GM18868 (cell line): ENCODE results near the gene RGS10.
"Not testable (repeated sequence)": the region's sequence is repeated elsewhere in the genome, so short reads cannot be mapped to it uniquely, and the experiment has no call there.

Source experiments
- ATAC-seq: cut with Tn5 transposase; IDR thresholded peaks from one replicate; pipeline ENCODE4 v1.9.1; 2021; ENCODE audit warnings: mild to moderate bottlenecking, moderate library complexity; ENCODE audit not compliant: unreplicated experiment

The RGS10 gene

GRCh38 chr10:119539359-119539825 lies 3.1 kb downstream of the RGS10 start:
- no peak for ATAC-seq

GRCh38 chr10:119538632-119539358 lies 3.7 kb downstream of the RGS10 start:
- ATAC-seq = no peak

- no peak for ATAC-seq
Observed at GRCh38 chr10:119537953-119538630, 4.4 kb downstream of the RGS10 start.

GRCh38 chr10:119536508-119537025 lies 6.0 kb downstream of the RGS10 start:
- no peak for ATAC-seq

GRCh38 chr10:119535837-119536507 lies 6.5 kb downstream of the RGS10 start:
- no peak for ATAC-seq

- no peak for ATAC-seq
Observed at GRCh38 chr10:119535305-119535704, 7.2 kb downstream of the RGS10 start.

- ATAC-seq = no peak
Observed at GRCh38 chr10:119533473-119533872, 9.0 kb downstream of the RGS10 start.

- ATAC-seq = not testable (repeated sequence)
Observed at GRCh38 chr10:119532791-119533190, 9.7 kb downstream of the RGS10 start.

DNA sequence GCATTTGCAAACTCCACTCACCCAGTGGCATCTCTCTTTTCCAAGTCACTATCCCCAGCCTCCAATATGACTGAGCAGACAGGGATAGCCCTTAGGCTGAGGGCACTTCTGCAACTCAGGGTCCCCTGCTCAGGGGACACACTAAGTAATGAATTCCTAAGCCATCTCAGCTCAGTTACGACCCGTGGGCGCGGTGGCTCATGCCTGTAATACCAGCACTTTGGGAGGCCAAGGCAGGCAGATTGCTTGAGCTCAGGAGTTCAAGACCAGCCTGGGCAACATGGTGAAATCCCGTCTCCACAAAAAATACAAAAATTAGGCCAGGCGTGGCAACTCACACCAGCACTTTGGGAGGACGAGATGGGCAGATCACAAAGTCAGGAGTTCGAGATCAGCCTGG lies 10.3 kb downstream of the RGS10 start:
- not testable (repeated sequence) for ATAC-seq

DNA sequence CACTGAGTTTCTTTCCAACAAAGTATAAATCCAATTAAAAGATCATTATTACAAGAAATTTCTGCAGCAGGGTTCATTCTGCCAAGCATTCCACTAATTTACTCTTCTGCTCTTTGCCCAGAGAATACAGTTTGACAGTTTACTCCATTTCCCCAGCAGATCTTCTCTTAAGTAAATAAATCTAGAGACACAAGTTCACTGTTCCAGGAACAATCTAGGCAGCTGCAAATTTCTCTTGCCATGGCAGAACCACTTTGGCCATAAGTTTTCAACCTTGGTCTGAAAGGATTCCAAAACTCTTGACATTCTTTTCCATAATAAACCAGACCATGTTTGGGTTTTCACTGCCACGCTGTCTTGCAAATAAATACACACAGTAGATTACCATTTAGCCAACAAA lies 11.5 kb downstream of the RGS10 start:
- no peak for ATAC-seq

- not testable (repeated sequence) for ATAC-seq
Observed at GRCh38 chr10:119528663-119529237, 13.8 kb downstream of the RGS10 start.

DNA sequence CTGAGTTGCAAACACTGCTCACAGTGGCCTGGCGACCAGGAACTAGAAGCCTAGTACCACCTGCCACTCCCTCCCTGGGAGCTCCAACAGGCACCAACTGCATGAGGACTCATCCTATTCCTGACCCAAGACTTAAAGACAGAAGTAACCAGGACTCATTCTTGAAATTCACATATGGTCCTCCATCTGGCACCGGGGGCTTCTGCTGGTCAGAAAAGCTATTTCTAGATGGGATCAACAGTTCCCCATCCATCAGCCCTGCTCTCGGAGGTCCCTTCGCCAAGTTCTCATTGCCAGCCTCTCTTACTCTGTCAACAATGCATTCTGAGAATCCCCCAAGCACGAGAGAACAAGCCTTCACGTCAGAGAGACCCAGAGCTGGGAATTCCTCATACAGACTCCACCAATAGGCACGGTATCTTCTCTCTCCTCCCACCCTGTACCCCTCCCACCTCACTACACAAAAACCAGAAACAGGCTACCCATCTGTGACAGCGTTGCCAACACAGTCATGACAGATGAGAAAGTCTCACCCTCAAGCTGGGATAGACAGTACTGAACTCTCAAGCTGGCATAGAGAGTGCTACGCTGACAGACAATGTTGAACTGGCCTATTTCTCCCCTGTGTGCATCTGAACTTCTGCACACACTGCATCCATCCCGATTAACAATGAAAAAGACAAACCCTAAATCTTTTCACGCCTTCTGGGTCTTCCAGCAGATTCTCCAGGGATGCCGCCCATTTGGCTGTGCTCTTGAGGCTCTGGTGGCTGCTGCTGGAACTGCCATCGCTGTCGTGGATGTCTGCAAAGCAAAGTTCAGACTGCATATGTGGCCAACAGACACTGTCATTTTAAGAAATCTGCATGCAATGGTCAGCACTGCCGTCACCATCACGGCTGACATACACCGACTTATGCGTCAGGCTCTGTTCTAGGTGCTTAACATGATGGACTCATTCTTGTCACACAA lies 15.6 kb downstream of the RGS10 start:
- ATAC-seq = peak; percentile 84

- ATAC-seq = no peak
Observed at GRCh38 chr10:119526149-119526548, 16.4 kb downstream of the RGS10 start.

GRCh38 chr10:119525116-119525515 lies 17.4 kb downstream of the RGS10 start:
- no peak for ATAC-seq

- ATAC-seq = no peak
Observed at GRCh38 chr10:119524720-119525070, 17.8 kb downstream of the RGS10 start.

DNA sequence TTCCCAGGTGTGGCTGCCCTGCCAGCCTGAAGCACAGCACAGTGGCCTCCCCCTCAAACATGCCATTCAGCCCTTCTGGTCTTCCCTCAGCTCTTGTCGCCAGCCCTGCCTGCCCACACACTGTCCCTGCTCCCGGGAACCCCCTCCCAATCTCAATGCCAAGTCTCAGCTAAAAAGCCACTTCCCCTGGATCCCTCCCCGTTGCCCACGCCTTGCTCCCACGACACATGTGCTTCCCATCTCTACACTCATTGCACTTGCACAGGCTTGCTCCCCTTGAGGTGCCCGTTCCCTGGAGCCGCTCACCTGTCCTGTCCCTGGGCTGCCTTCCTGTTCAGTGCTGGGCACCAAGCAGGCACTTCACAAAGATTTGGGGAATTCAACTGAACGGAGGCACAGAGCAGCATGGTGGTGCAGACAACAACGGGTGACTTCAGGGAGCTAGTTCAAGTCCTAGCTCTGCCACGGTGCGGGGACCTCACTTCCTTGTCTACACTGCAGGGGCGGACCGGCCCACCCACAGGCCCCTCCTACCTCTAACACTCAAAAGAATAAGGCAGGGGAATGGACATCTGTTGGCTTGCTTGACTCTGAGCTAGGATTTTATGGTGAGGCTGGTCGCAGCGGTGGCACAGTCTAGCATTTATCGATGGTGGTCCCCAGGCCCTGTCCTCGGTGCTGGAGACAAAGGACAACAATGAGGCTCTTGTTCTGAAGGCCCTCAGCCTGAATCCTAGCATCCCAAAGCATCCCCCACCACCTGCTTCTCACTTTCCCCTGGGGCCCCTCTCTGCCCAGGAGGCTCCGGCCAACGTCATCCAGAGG lies 18.4 kb downstream of the RGS10 start:
- no peak for ATAC-seq

- no peak for ATAC-seq
Observed at GRCh38 chr10:119522747-119523426, 19.6 kb downstream of the RGS10 start.

GRCh38 chr10:119521443-119522204 lies 20.9 kb downstream of the RGS10 start:
- ATAC-seq = no peak
